Epithelial cell of proximal tubule (primary cell): Measurements from ENCODE around the gene CCDC148. TPM values are rescaled to one million over a fixed set of nuclear protein-coding genes. Genes with fewer than 3 reads are reported as not detected.

ENCODE experiments used
- DNase-seq: peaks from one replicate; pipeline ENCODE4 v3.0.0-alpha.2; 2011; ENCODE audit warnings: low read depth
- H3K4me3 ChIP-seq: 2 replicates; pipeline ENCODE4 v1.5.1; 2011; ENCODE audit warnings: low read depth, mild to moderate bottlenecking, low read length
- CTCF ChIP-seq: conservative IDR thresholded peaks from 2 replicates; pipeline ENCODE4 v1.5.1; 2012; ENCODE audit warnings: low read depth, mild to moderate bottlenecking, low read length
- total RNA-seq: library from RNA; depleted of rRNA; stranded (reverse); fragments of >200 nt; gene quantifications from 2 replicates; pipeline ENCODE4 v1.2.3, GENCODE V29; 2015

CCDC148 gene
- total RNA-seq, 1 donor from 2014 or later = 0.86 TPM

DNA sequence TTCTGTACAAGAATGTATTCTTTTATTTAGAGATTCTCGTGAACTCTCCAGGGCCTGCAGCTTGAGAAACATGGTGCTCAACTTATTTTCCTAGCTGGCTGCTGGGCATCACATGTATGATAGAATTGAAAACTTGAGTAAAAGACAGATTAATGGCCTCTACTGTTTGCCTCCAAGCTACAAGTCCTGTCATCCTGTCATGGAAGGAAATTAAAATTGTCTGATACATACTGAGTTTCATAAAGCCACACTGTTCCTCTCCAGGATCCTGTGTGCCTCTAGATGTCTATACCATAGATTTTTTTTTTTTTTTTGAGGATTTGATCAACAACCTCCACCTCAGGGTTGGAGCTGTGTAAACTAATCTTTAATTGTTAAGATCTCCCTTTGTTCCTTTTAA lies 316.4 kb downstream of the CCDC148 start:
- TF ChIP-seq CTCF = no peak
- no peak overlapping the region for H3K4me3 ChIP-seq
- DNase-seq = no peak

GRCh38 chr2:158138255-158138654 lies 318.3 kb downstream of the CCDC148 start:
- H3K4me3 ChIP-seq = no peak overlapping the region
- no peak for DNase-seq
- no peak for TF ChIP-seq CTCF

DNA sequence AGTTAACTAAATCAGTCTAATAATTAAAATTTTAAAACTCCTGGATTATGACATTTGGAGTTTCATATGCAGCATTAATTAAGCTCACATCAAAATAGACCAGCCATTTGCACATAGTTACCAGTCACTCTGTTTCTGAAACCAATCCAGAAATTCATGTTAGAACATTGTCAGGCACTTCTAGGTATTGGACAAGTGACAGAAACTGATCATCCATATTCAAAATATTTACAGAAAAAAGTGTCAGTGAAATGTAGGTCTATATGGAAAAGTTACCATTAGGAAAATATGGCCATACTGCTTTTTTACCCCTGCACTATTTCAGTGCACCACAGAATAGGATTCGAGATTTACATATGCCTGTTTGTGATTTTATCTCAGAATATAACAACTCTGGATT lies 321.5 kb downstream of the CCDC148 start:
- no peak overlapping the region for H3K4me3 ChIP-seq
- DNase-seq = no peak
- TF ChIP-seq CTCF = no peak

GRCh38 chr2:158134655-158135054 lies 321.9 kb downstream of the CCDC148 start:
- no peak for DNase-seq
- TF ChIP-seq CTCF = no peak
- H3K4me3 ChIP-seq = no peak overlapping the region

GRCh38 chr2:158134055-158134454 lies 322.5 kb downstream of the CCDC148 start:
- DNase-seq = no peak
- H3K4me3 ChIP-seq = no peak overlapping the region
- no peak for TF ChIP-seq CTCF

GRCh38 chr2:158131919-158132566 lies 324.5 kb downstream of the CCDC148 start:
- no peak for TF ChIP-seq CTCF
- DNase-seq = peak; percentile 100

GRCh38 chr2:158131483-158131912 lies 325.1 kb downstream of the CCDC148 start:
- H3K4me3 ChIP-seq = no peak overlapping the region
- TF ChIP-seq CTCF = no peak

More at GRCh38 chr2:158131919-158132566, 324.5 kb downstream of the CCDC148 start:
- no peak overlapping the region for H3K4me3 ChIP-seq

More at GRCh38 chr2:158131483-158131912, 325.1 kb downstream of the CCDC148 start:
- DNase-seq = no peak
